ENCODE measurements around the gene RNF151. TPM values are rescaled to one million over a fixed set of nuclear protein-coding genes. Genes with fewer than 3 reads are reported as not detected.

The RNF151 gene
- total RNA-seq, 1 donor from 2014 or later: not detected

GRCh38 chr16:1929105-1929504, 37.6 kb upstream of the RNF151 start:
- no peak for TF ChIP-seq CTCF (IDR thresholded peaks at IDR 0.05; ENCODE audit: unreplicated experiment)
- Mint-ChIP-seq H3K4me3 (peak overlapping the region; percentile 65), H3K27ac (peak overlapping the region; percentile 63), H3K36me3 (peaks cover 2% of the 10 kb centered on the region), H3K27me3 (ENCODE audit: low read depth) (peaks cover 9% of the 10 kb centered on the region), H3K9me3 (no peaks in the 10 kb centered on the region), H3K4me1 (peaks cover 23% of the 10 kb centered on the region)
- DNase-seq (ENCODE audit: low spot score in 2 of 2, unreplicated experiment in 2 of 2): no peak

- H3K4me3 Mint-ChIP-seq: peak overlapping the region; percentile 58
- peaks cover 2% of the 10 kb centered on the region for H3K36me3 Mint-ChIP-seq
- no peaks in the 10 kb centered on the region for H3K9me3 Mint-ChIP-seq
- TF ChIP-seq CTCF (IDR thresholded peaks at IDR 0.05; ENCODE audit: unreplicated experiment): peak; percentile 99
- H3K27me3 Mint-ChIP-seq (ENCODE audit: low read depth): peaks cover 9% of the 10 kb centered on the region
- H3K27ac Mint-ChIP-seq: no peak overlapping the region
- H3K4me1 Mint-ChIP-seq: peaks cover 19% of the 10 kb centered on the region
- DNase-seq (ENCODE audit: low spot score in 2 of 2, unreplicated experiment in 2 of 2): peak; percentile 94 to 99
Observed at GRCh38 chr16:1929578-1930337, 36.9 kb upstream of the RNF151 start.

- Mint-ChIP-seq H3K27ac (no peak overlapping the region), H3K36me3 (peaks cover 2% of the 10 kb centered on the region), H3K27me3 (ENCODE audit: low read depth) (peaks cover 9% of the 10 kb centered on the region), H3K4me1 (peaks cover 16% of the 10 kb centered on the region), H3K9me3 (no peaks in the 10 kb centered on the region), H3K4me3 (no peak overlapping the region)
- no peak for DNase-seq (ENCODE audit: low spot score in 2 of 2, unreplicated experiment in 2 of 2)
- no peak for TF ChIP-seq CTCF (IDR thresholded peaks at IDR 0.05; ENCODE audit: unreplicated experiment)
Observed at GRCh38 chr16:1930338-1930720, 36.3 kb upstream of the RNF151 start.

GRCh38 chr16:1932050-1933028, 34.3 kb upstream of the RNF151 start:
- H3K27me3 Mint-ChIP-seq (ENCODE audit: low read depth): peaks cover 9% of the 10 kb centered on the region
- no peak overlapping the region for H3K27ac Mint-ChIP-seq
- no peak for TF ChIP-seq CTCF (IDR thresholded peaks at IDR 0.05; ENCODE audit: unreplicated experiment)
- DNase-seq (ENCODE audit: low spot score in 2 of 2, unreplicated experiment in 2 of 2): no peak
- peaks cover 5% of the 10 kb centered on the region for H3K4me1 Mint-ChIP-seq
- H3K9me3 Mint-ChIP-seq: no peaks in the 10 kb centered on the region
- no peak overlapping the region for H3K4me3 Mint-ChIP-seq
- peaks cover 7% of the 10 kb centered on the region for H3K36me3 Mint-ChIP-seq

GRCh38 chr16:1933097-1933661, 33.5 kb upstream of the RNF151 start:
- no peak for TF ChIP-seq CTCF (IDR thresholded peaks at IDR 0.05; ENCODE audit: unreplicated experiment)
- Mint-ChIP-seq H3K27ac (no peak overlapping the region), H3K4me1 (peaks cover 3% of the 10 kb centered on the region), H3K27me3 (ENCODE audit: low read depth) (peaks cover 9% of the 10 kb centered on the region), H3K4me3 (no peak overlapping the region), H3K9me3 (no peaks in the 10 kb centered on the region), H3K36me3 (peaks cover 10% of the 10 kb centered on the region)
- DNase-seq (ENCODE audit: low spot score in 2 of 2, unreplicated experiment in 2 of 2): no peak
